Fibroblast of lung (primary cell): ENCODE measurements around the gene CCL16. TPM values are rescaled to one million over a fixed set of nuclear protein-coding genes. Genes with fewer than 3 reads are reported as not detected.

ENCODE experiments used
- DNase-seq, 2 donors: peaks; one replicate each; pipeline versions ENCODE4 v3.0.0 to v3.0.0-alpha.2; 2010; ENCODE audit warnings: low read depth in 2 of 2
- H2AFZ ChIP-seq: 2 replicates; pipeline ENCODE4 v1.5.1; 2012; ENCODE audit warnings: low read length, control low read depth, inconsistent platforms
- H3K27ac ChIP-seq: 2 replicates; pipeline ENCODE4 v1.5.1; 2011; ENCODE audit warnings: low read length, control low read depth; ENCODE audit not compliant: insufficient read depth
- H3K27me3 ChIP-seq: 2 replicates; pipeline ENCODE4 v1.5.1; 2011; ENCODE audit warnings: mild to moderate bottlenecking, low read length; ENCODE audit not compliant: control insufficient read depth, insufficient read depth
- H3K36me3 ChIP-seq: 2 replicates; pipeline ENCODE4 v1.5.1; 2011; ENCODE audit warnings: low read length; ENCODE audit not compliant: control insufficient read depth, insufficient read depth
- H3K4me1 ChIP-seq: 2 replicates; pipeline ENCODE4 v1.5.1; 2011; ENCODE audit warnings: low read length; ENCODE audit not compliant: control insufficient read depth, insufficient read depth; ENCODE audit errors: extremely low read depth
- H3K4me2 ChIP-seq: 2 replicates; pipeline ENCODE4 v1.5.1; 2011; ENCODE audit warnings: low read length, control low read depth; ENCODE audit not compliant: insufficient read depth; ENCODE audit errors: extremely low read depth
- H3K4me3 ChIP-seq, 4 experiments: fragments of 200-600 bp in 1 of 4; sonication (generic) in 1 of 4; replicated peaks in 1 of 4; 2 replicates each; pipeline ENCODE4 v1.5.1; 2011 to 2016; ENCODE audit warnings: low read length in 4 of 4, low read depth in 3 of 4, mild to moderate bottlenecking in 3 of 4, control low read depth in 2 of 4, inconsistent platforms in 1 of 4, mixed read lengths in 1 of 4; ENCODE audit not compliant: insufficient read depth in 1 of 4; ENCODE audit errors: control extremely low read depth in 1 of 4
- H3K79me2 ChIP-seq: 2 replicates; pipeline ENCODE4 v1.5.1; 2012; ENCODE audit warnings: mild to moderate bottlenecking, low read length, inconsistent platforms; ENCODE audit not compliant: control insufficient read depth, insufficient read depth
- H3K9ac ChIP-seq: 2 replicates; pipeline ENCODE4 v1.5.1; 2011; ENCODE audit warnings: mild to moderate bottlenecking, low read length, control low read depth; ENCODE audit not compliant: insufficient read depth
- H3K9me3 ChIP-seq: 2 replicates; pipeline ENCODE4 v1.5.1; 2012; ENCODE audit warnings: low read depth, low read length; ENCODE audit not compliant: control insufficient read depth, insufficient read depth
- H4K20me1 ChIP-seq: 2 replicates; pipeline ENCODE4 v1.5.1; 2011; ENCODE audit warnings: low read length; ENCODE audit not compliant: control insufficient read depth, insufficient read depth; ENCODE audit errors: extremely low read depth
- EZH2 ChIP-seq: IDR thresholded peaks from 2 replicates; pipeline ENCODE4 v1.5.1; 2012; ENCODE audit warnings: low read length, control low read depth, mild to moderate bottlenecking; ENCODE audit errors: missing control alignments
- polyA plus RNA-seq, 2 donors: library from polyadenylated mRNA; depleted of rRNA in 1 of 2; stranded (reverse) in 1 of 2; unstranded in 1 of 2; fragments of >200 nt; gene quantifications; 2 replicates each; pipeline ENCODE4 v1.2.1, GENCODE V29; 2011 to 2012; ENCODE audit warnings: missing spikeins in 1 of 2
- total RNA-seq: library from RNA; depleted of rRNA; stranded (reverse); fragments of >200 nt; gene quantifications from 2 replicates; pipeline ENCODE4 v1.2.1, GENCODE V29; 2014
- TF ChIP-seq, protein P1 (sequence below), 2 donors: IDR thresholded peaks in 1 of 2; conservative IDR thresholded peaks in 1 of 2; 1 replicate in 1 of 2; 2 replicates in 1 of 2; pipeline ENCODE4 v1.5.1; 2011 to 2012; ENCODE audit warnings: low read length in 2 of 2, control low read depth in 1 of 2, inconsistent platforms in 1 of 2, low read depth in 1 of 2, mild to moderate bottlenecking in 1 of 2

Gene CCL16
- total and polyA plus RNA-seq, 2 donors (not counting 1 experiment from before 2014, with no cell fraction given) = not detected

DNA sequence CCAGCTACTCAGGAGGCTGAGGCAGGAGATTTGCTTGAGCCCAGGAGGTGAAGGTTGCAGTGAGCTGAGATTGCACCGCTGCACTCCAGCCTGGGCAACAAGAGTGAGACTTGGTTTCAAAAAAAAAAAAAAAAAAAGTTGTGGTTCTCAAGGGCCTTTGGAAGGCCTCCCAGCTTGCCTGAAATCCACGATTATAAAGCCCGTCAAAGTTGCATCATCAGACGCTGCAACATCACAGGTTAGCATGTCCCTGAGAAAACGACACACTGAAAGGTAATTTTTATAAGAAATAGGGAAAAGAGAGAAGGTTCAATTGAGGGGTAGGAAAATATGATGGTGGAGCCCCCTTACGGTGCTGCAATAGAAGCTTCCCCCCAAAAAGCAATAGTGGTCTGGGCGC is 33.2 kb downstream of the CCL16 start:
- Histone ChIP-seq H3K27me3 (peaks cover 6% of the 10 kb centered on the region), H3K27ac (no peak overlapping the region), H3K36me3 (no peaks in the 10 kb centered on the region), H3K9ac (no peak overlapping the region), H4K20me1 (no peaks in the 10 kb centered on the region), H3K79me2 (no peaks in the 10 kb centered on the region), H2AFZ (no peak overlapping the region), H3K9me3 (no peaks in the 10 kb centered on the region), H3K4me2 (no peak overlapping the region), H3K4me3 (no peak overlapping the region), H3K4me1 (no peaks in the 10 kb centered on the region)
- no peak for TF ChIP-seq EZH2
- TF ChIP-seq, protein P1, sequence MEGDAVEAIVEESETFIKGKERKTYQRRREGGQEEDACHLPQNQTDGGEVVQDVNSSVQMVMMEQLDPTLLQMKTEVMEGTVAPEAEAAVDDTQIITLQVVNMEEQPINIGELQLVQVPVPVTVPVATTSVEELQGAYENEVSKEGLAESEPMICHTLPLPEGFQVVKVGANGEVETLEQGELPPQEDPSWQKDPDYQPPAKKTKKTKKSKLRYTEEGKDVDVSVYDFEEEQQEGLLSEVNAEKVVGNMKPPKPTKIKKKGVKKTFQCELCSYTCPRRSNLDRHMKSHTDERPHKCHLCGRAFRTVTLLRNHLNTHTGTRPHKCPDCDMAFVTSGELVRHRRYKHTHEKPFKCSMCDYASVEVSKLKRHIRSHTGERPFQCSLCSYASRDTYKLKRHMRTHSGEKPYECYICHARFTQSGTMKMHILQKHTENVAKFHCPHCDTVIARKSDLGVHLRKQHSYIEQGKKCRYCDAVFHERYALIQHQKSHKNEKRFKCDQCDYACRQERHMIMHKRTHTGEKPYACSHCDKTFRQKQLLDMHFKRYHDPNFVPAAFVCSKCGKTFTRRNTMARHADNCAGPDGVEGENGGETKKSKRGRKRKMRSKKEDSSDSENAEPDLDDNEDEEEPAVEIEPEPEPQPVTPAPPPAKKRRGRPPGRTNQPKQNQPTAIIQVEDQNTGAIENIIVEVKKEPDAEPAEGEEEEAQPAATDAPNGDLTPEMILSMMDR (conservative IDR thresholded peaks at IDR 0.05 in 1 of 2, IDR thresholded peaks at IDR 0.05 in 1 of 2; ENCODE audit: low read depth in 1 of 2, low read length in 2 of 2) = no peak
- no peak for DNase-seq

DNA sequence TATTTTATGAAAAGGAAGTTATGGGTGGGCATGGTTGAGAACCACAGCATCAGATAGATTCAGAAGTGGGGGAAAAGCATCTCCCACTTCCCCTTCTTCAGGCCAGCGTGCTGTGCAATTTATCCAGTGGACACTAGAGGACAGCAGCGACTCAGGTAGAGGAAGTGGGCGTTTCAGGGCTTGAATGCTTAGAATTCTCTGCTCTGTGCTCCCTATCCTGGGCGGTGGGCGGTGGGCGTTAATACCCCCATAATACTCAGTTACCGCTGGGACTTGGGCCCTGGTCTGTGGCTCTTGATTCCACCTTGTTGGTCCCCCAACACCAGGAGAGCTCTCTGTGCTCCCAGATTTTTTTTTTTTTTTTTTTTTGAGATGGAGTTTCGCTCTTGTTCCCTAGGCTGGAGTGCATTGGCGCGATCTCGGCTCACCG is 34.1 kb downstream of the CCL16 start:
- peaks cover 6% of the 10 kb centered on the region for H3K27me3 ChIP-seq
- no peak overlapping the region for H3K9ac ChIP-seq
- H4K20me1 ChIP-seq = no peaks in the 10 kb centered on the region
- H3K4me3 ChIP-seq = peak overlapping the region in 1 of 4 experiments; percentile 25
- DNase-seq = peak; percentile 33 to 35
- peak overlapping the region; percentile 35 for H2AFZ ChIP-seq
- no peaks in the 10 kb centered on the region for H3K9me3 ChIP-seq
- H3K4me2 ChIP-seq = no peak overlapping the region
- H3K27ac ChIP-seq = no peak overlapping the region
- no peak for TF ChIP-seq EZH2
- TF ChIP-seq, protein P1 (conservative IDR thresholded peaks at IDR 0.05 in 1 of 2, IDR thresholded peaks at IDR 0.05 in 1 of 2; ENCODE audit: low read depth in 1 of 2, low read length in 2 of 2) = peak; percentile 80 to 83
- H3K36me3 ChIP-seq = no peaks in the 10 kb centered on the region
- H3K79me2 ChIP-seq = no peaks in the 10 kb centered on the region
- no peaks in the 10 kb centered on the region for H3K4me1 ChIP-seq

DNA sequence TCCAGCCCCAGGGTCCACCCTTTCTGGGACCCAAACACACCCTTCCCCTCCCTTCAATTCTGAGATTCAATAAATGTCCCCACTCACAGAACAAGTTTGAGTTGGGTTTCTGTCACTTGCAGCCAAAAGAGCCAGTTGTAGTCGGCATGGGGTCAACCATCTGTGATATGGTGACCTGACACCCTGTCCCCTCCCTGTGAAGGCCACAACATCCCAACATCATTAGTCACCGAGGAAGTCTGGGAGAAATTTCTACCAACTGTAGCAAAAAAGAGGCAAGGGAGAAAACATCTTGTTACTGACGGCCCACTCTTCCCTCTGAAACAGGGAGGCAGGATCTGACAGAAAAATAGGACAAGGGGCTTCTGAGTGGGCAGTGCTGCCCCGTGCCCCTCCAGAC is 37.1 kb downstream of the CCL16 start:
- Histone ChIP-seq H3K9ac (no peak overlapping the region), H3K4me3 (no peak overlapping the region), H3K79me2 (no peaks in the 10 kb centered on the region), H2AFZ (no peak overlapping the region), H3K27me3 (no peaks in the 10 kb centered on the region), H3K4me1 (no peaks in the 10 kb centered on the region), H3K27ac (no peak overlapping the region), H3K9me3 (no peaks in the 10 kb centered on the region), H3K4me2 (no peak overlapping the region), H4K20me1 (no peaks in the 10 kb centered on the region), H3K36me3 (no peaks in the 10 kb centered on the region)
- no peak for DNase-seq
- TF ChIP-seq, protein P1 (conservative IDR thresholded peaks at IDR 0.05 in 1 of 2, IDR thresholded peaks at IDR 0.05 in 1 of 2; ENCODE audit: low read depth in 1 of 2, low read length in 2 of 2) = no peak
- TF ChIP-seq EZH2 = no peak
